Peyer's patch (tissue), 4 donors: Measurements from ENCODE around the gene ELANE. TPM values are rescaled to one million over a fixed set of nuclear protein-coding genes. Genes with fewer than 3 reads are reported as not detected.

Experiments used
- DNase-seq, 3 donors: peaks; one replicate each; pipeline ENCODE4 v3.0.0-alpha.2; 2017 to 2019
- H3K27ac ChIP-seq, 4 donors: fragments of 200-600 bp; sonication (generic); one replicate each; pipeline ENCODE4 v1.5.1; 2016 to 2019
- H3K27me3 ChIP-seq, 2 donors: fragments of 200-600 bp; sonication (generic); one replicate each; pipeline ENCODE4 v1.5.1; 2019
- H3K36me3 ChIP-seq, 3 donors: fragments of 200-600 bp; sonication (generic); one replicate each; pipeline ENCODE4 v1.5.1; 2016 to 2019
- H3K4me1 ChIP-seq, 4 donors: fragments of 200-600 bp; sonication (generic); one replicate each; pipeline ENCODE4 v1.5.1; 2016 to 2019
- H3K4me3 ChIP-seq, 4 donors: fragments of 200-600 bp; sonication (generic); 1 replicate in 3 of 4; 2 replicates in 1 of 4; pipeline ENCODE4 v1.5.1; 2016 to 2019; ENCODE audit warnings: mild to moderate bottlenecking in 1 of 4
- H3K9me3 ChIP-seq, 4 donors: fragments of 200-600 bp; sonication (generic); one replicate each; pipeline ENCODE4 v1.5.1; 2016 to 2019; ENCODE audit warnings: mild to moderate bottlenecking in 1 of 4
- POLR2A ChIP-seq, 2 donors: fragments of 450-650 bp; IDR thresholded peaks; one replicate each; pipeline ENCODE4 v1.5.1; 2017; ENCODE audit warnings: antibody characterized with exemption in 2 of 2, mild to moderate bottlenecking in 2 of 2, moderate library complexity in 2 of 2
- total RNA-seq, 4 donors: library from RNA; depleted of rRNA; stranded (reverse); fragments of >200 nt; gene quantifications; one replicate each; pipeline ENCODE4 v1.1.0, GENCODE V29; 2016
- TF ChIP-seq, protein P1 (sequence below), 6 experiments: fragments of 450-650 bp in 4 of 6; fragments of 200-600 bp in 2 of 6; sonication (generic) in 1 of 6; IDR thresholded peaks; one replicate each; pipeline ENCODE4 v1.5.1; 2017 to 2019; ENCODE audit warnings: antibody characterized with exemption in 6 of 6, mild to moderate bottlenecking in 3 of 6, moderate library complexity in 1 of 6

ELANE gene
- total RNA-seq, 4 donors from 2014 or later, result not detected

DNA sequence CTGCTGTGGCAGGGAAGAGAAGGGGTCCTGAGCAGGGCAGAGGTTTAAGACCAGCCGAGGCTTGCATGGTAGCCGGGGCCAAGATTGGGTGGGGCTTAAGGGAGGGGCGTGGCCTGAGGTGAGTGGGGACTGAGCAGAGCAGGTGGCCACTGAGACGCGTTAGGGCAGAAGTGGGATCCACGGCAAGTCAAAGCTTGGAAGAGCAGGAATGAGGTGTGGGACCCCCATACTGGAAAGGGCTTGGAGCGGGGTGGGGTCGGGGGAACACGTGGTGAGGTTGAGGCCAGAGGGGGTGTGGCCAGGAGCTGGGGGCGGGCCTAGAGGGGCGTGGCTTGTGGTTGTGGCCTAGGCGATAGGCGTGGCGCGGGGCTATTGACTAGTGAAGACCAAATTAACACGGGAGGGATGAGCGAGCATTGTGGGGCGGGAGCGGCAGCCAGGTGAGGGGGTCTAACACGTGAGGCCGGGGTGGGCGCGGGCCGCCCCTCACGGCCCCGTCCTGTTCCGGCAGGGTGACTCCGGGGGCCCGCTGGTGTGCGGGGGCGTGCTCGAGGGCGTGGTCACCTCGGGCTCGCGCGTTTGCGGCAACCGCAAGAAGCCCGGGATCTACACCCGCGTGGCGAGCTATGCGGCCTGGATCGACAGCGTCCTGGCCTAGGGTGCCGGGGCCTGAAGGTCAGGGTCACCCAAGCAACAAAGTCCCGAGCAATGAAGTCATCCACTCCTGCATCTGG is 10.6 kb downstream of the ELANE start:
- Histone ChIP-seq H3K4me3 (peak overlapping the region in 3 of 4 donors; percentile 10 to 27 (median 26)), H3K27me3 (no peaks in the 10 kb centered on the region), H3K4me1 (peaks cover 0 to 32% (median 12%) of the 10 kb centered on the region in 4 donors), H3K9me3 (no peaks in the 10 kb centered on the region), H3K36me3 (peaks cover 0 to under 1% (median 0%) of the 10 kb centered on the region in 3 donors), H3K27ac (peak overlapping the region in 1 of 4 donors; percentile 67)
- TF ChIP-seq, protein P1, sequence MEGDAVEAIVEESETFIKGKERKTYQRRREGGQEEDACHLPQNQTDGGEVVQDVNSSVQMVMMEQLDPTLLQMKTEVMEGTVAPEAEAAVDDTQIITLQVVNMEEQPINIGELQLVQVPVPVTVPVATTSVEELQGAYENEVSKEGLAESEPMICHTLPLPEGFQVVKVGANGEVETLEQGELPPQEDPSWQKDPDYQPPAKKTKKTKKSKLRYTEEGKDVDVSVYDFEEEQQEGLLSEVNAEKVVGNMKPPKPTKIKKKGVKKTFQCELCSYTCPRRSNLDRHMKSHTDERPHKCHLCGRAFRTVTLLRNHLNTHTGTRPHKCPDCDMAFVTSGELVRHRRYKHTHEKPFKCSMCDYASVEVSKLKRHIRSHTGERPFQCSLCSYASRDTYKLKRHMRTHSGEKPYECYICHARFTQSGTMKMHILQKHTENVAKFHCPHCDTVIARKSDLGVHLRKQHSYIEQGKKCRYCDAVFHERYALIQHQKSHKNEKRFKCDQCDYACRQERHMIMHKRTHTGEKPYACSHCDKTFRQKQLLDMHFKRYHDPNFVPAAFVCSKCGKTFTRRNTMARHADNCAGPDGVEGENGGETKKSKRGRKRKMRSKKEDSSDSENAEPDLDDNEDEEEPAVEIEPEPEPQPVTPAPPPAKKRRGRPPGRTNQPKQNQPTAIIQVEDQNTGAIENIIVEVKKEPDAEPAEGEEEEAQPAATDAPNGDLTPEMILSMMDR (IDR thresholded peaks at IDR 0.05), result no peak
- TF ChIP-seq POLR2A (IDR thresholded peaks at IDR 0.05), result no peak
- peak; percentile 71 to 84 (median 78) for DNase-seq

DNA sequence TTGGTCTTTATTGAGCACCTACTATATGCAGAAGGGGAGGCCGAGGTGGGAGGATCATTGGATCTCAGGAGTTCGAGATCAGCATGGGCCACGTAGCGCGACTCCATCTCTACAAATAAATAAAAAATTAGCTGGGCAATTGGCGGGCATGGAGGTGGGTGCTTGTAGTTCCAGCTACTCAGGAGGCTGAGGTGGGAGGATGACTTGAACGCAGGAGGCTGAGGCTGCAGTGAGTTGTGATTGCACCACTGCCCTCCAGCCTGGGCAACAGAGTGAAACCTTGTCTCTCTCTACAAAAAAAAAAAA is 11.2 kb downstream of the ELANE start:
- H3K4me1 ChIP-seq, result peaks cover 0 to 32% (median 12%) of the 10 kb centered on the region in 4 donors
- H3K9me3 ChIP-seq, result no peaks in the 10 kb centered on the region
- H3K27ac ChIP-seq, result peak overlapping the region in 1 of 4 donors; percentile 67
- H3K4me3 ChIP-seq, result peak overlapping the region in 2 of 4 donors; percentile 20 to 26
- TF ChIP-seq, protein P1 (IDR thresholded peaks at IDR 0.05), result no peak
- TF ChIP-seq POLR2A (IDR thresholded peaks at IDR 0.05), result no peak
- H3K36me3 ChIP-seq, result peaks cover 0 to 5% (median 0%) of the 10 kb centered on the region in 3 donors
- DNase-seq, result no peak
- no peaks in the 10 kb centered on the region for H3K27me3 ChIP-seq

DNA sequence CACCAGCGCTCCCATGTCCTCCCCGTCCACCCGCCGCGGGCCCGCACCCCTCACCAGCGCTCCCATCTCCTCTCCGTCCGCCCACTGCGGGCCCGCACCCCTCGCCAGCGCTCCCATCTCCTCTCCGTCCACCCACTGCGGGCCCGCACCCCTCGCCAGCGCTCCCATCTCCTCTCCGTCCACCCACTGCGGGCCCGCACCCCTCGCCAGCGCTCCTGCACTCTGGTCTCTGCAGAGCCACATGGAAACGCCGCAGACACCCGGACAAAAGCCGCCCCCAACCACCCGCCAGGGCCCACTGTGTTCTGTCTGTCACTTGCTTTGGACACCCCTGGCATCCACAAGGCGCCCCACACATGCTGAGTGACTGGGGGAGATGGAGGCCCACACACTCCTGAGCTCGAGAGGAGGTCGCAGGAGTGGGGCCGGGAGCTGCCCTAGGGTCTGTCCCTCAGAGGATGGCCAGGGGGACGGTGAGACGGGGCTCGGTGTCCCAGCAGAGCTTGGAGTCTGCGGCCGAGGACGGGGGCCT is 14.7 kb downstream of the ELANE start:
- H3K36me3 ChIP-seq, result peaks cover 0 to 24% (median 0%) of the 10 kb centered on the region in 3 donors
- TF ChIP-seq, protein P1 (IDR thresholded peaks at IDR 0.05), result no peak
- no peak for TF ChIP-seq POLR2A (IDR thresholded peaks at IDR 0.05)
- H3K4me3 ChIP-seq, result no peak overlapping the region
- peaks cover 0 to 20% (median 6%) of the 10 kb centered on the region in 4 donors for H3K4me1 ChIP-seq
- no peaks in the 10 kb centered on the region for H3K27me3 ChIP-seq
- DNase-seq, result no peak
- H3K27ac ChIP-seq, result no peak overlapping the region
- H3K9me3 ChIP-seq, result no peaks in the 10 kb centered on the region

DNA sequence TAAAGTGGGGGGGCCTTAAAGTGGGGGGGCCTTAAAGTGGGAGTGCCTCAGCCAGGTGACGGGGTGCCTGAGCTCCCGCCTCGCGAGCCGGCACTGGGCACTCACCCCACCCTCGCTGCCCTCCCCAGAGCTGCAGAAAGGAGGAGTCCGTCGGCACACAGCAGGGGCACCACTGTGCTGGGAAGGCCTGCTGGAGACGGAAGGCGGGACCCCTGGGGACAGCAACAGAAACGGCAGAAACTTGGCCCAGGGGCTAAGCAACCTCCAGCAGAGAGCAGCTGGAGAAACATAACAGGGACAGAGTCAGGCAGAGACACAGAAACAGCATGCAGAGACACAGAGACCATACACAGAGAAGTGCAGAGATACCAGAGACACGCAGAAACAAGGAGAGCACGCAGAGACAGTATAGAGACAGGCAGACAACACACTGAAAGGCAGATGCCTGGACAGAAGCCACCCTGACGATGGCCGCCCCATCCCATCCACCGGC is 15.2 kb downstream of the ELANE start:
- no peak overlapping the region for H3K27ac ChIP-seq
- H3K36me3 ChIP-seq, result peaks cover 0 to 24% (median 0%) of the 10 kb centered on the region in 3 donors
- no peak for DNase-seq

DNA sequence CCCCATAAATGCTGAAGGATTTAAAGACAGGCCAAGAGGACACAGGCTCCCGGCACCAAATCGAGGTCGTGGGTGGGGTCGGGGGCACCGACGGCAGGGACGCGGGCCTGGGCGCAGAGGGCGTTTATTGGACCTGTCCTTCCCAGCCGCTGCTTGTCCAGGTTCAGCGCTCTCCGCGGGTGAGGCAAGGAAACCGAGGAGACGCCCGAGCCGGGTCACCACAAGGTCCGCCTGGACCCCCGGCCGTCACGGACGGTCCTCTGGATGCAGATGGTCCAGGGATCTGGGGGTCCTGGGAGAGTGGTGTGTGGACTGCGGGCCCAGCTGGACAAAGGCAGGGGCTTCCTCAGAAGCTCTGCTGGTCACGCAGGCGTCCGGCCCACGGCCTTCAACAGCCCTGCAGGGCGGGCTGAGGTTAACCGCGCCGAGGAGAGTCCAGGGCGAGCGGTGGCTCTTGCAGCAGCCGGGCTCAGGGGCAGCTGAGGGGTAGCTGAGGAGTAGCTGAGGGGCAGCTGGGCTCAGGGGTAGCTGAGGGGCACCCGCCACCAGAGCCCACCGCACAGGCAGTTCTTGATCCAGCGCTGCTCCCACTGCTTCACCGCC is 15.9 kb downstream of the ELANE start:
- peaks cover 5 to 18% (median 7%) of the 10 kb centered on the region in 4 donors for H3K4me1 ChIP-seq

More for the DNA sequence above, 15.2 kb downstream of the ELANE start:
- Histone ChIP-seq H3K9me3 (no peaks in the 10 kb centered on the region), H3K4me1 (peaks cover 5 to 20% (median 7%) of the 10 kb centered on the region in 4 donors), H3K4me3 (no peak overlapping the region), H3K27me3 (no peaks in the 10 kb centered on the region)
- TF ChIP-seq POLR2A (IDR thresholded peaks at IDR 0.05), result no peak
- TF ChIP-seq, protein P1 (IDR thresholded peaks at IDR 0.05), result no peak

More for the DNA sequence above, 15.9 kb downstream of the ELANE start:
- Histone ChIP-seq H3K27me3 (no peaks in the 10 kb centered on the region), H3K9me3 (no peaks in the 10 kb centered on the region), H3K4me3 (no peak overlapping the region), H3K27ac (no peak overlapping the region), H3K36me3 (peaks cover 0 to 24% (median 0%) of the 10 kb centered on the region in 3 donors)
- no peak for DNase-seq
- TF ChIP-seq POLR2A (IDR thresholded peaks at IDR 0.05), result no peak
- TF ChIP-seq, protein P1 (IDR thresholded peaks at IDR 0.05), result no peak
